Activated CD4-positive, alpha-beta memory T cell treated with anti-CD3 and anti-CD28 coated beads, Interleukin-2, amount 10 ng/mL, durations not matched to agents 7 days and 5 days (primary cell): ENCODE measurements around the gene ALG12. TPM values are rescaled to one million over a fixed set of nuclear protein-coding genes. Genes with fewer than 3 reads are reported as not detected.
"Not testable (repeated sequence)": the region's sequence is repeated elsewhere in the genome, so short reads cannot be mapped to it uniquely, and the experiment has no call there.

ENCODE experiments used
- CTCF ChIA-PET: fragments of 350-600 bp; sonication (Branson Sonifier 250); formaldehyde crosslinking; loops from one replicate; lab custom pipeline; 2021; ENCODE audit warnings: antibody characterized with exemption, inconsistent platforms; lab: Charles Lee
- POLR2A ChIA-PET: fragments of 350-600 bp; sonication (Branson Sonifier 250); formaldehyde crosslinking; loops from one replicate; lab custom pipeline; 2021; ENCODE audit warnings: antibody characterized with exemption; lab: Charles Lee
- DNase-seq: peaks from one replicate; pipeline ENCODE4 v3.0.0-alpha.2; 2020
- H3K27ac Mint-ChIP-seq: one replicate; pipeline ENCODE4 v1.8.0; 2021; ENCODE audit warnings: mild to moderate bottlenecking, mixed read lengths
- H3K27me3 Mint-ChIP-seq: one replicate; pipeline ENCODE4 v1.8.0; 2021; ENCODE audit warnings: mixed read lengths
- H3K36me3 Mint-ChIP-seq: one replicate; pipeline ENCODE4 v1.8.0; 2021; ENCODE audit warnings: low read depth, mixed read lengths
- H3K4me1 Mint-ChIP-seq: one replicate; pipeline ENCODE4 v1.8.0; 2021; ENCODE audit warnings: mixed read lengths
- H3K4me3 Mint-ChIP-seq: one replicate; pipeline ENCODE4 v1.8.0; 2021; ENCODE audit warnings: mild to moderate bottlenecking, mixed read lengths
- H3K9me3 Mint-ChIP-seq: one replicate; pipeline ENCODE4 v1.8.0; 2021; ENCODE audit warnings: mixed read lengths
- total RNA-seq, 2 experiments: library from RNA; stranded (reverse); gene quantifications; one replicate each; pipeline ENCODE4 v1.2.3, GENCODE V29; 2021

ALG12 gene
- total RNA-seq, 2 experiments from 2014 or later, result 14.7 to 20.6 TPM

DNA sequence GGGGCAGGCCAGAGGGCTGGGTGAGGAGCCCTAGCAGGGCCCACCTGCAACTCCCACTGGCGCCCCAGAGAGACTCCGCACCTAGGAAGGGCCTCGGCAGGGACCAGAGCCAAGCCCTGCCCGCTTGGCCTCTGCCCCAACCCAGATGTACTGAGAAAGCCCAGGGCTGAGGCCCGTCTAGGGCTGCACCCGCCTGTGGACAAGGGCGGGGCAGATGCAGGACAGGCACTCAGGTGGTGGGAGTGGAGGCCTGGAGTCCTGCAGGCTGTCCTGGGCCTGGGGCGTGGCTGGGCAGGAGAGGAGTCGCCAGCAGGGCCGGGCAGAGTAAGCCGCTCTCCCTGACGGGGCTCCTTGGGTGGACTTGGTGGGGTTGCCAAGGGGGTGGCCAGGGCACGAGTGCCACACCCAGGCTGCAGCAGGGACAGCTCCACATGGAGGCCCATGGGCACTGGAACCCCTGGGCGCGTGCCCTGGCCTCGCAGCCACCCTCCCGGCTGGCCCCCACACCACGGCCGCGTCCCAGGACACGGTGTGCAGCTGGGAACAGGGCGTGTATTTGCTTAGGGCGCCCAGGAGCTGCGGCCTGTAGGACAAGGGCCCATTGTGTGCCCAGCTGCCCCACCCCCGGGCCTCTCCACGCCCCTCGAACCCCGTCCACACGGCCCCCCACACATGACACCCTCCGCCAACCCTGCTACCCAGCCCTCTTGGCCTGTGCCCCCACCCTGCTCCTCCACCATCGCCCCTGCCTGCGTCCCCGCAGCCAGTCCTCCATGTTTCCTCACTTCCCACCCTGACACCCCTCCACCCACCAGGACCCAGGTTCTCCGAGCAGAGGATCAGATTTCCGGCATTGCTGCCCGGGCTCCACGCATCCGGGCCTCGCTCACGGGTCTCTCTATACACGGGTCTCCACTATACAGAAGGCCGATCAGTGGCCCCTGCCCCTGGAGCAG, 31.0 kb upstream of the ALG12 start:
- Mint-ChIP-seq H3K36me3 (no peaks in the 10 kb centered on the region), H3K9me3 (peaks cover 3% of the 10 kb centered on the region), H3K4me3 (no peak overlapping the region), H3K4me1 (peaks cover 15% of the 10 kb centered on the region), H3K27ac (no peak overlapping the region), H3K27me3 (no peaks in the 10 kb centered on the region)
- POLR2A ChIA-PET, result interaction anchor here (1.7 kb wide), 1 partner anchor 11 kb away, joined by 4 read pairs; the partner anchor contains the start of gene PIM3
- CTCF ChIA-PET, result no interaction called here
- DNase-seq, result no peak

DNA sequence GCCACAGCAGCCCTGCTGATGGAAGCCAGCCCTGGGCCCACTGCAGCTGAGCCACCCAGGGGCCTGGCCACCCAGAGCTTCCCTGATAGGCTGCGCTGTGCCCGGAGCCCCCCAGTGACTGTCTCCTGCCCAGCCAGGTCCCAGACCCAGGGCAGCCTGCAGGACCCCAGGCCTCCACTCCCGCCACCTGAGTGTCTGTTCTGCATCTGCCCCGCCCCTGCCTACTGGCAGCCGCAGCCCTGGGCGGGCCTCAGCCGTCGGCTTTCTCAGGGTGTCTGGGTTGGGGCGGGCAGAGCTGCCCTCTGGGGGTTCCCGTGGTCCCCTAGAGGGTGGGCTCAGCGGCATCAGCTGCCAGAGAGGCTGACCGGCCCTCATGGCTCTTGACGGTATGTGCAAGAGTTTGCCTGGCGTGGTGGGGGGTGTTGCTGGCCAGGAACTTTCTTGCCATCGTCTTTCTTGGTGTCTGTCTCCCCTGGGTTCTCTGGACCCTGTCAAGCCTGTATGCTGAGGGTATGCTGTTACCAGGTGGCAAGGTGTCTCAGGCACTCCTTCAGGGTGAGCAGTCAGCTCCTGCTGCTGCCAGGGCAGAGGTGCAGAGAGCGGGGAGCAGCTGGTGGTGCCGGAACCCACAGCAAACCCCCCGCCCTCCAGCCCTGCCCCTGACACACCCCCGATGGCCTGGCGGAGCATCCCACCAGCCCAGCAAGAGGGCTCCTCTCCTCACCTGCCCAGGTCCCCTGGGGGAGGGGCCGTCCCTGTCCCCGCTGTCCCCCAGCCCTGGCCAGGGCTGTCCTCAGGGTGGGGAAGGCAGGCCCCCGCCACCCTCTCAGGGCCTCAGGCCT, 30.1 kb upstream of the ALG12 start:
- Mint-ChIP-seq H3K4me1 (peaks cover 15% of the 10 kb centered on the region), H3K9me3 (peaks cover 3% of the 10 kb centered on the region), H3K27ac (no peak overlapping the region), H3K36me3 (no peaks in the 10 kb centered on the region), H3K4me3 (no peak overlapping the region), H3K27me3 (no peaks in the 10 kb centered on the region)
- POLR2A ChIA-PET, result no interaction called here
- CTCF ChIA-PET, result no interaction called here
- no peak for DNase-seq

DNA sequence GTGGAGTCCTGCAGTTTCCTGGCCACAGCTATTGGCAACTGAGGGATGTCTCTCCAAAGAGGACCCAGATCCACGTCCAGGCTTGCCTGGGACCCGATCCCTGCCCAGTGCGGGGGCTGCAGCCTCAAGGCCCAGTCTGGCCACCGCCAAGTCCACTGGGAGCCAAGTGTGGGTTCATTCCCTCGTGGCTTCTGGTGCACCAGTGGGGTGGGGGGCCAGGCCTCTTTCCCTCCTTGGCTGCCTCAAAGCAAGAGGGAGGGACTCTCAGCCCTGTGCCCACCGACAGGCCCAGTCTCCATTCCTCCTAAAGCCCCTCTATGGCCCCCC, 29.0 kb upstream of the ALG12 start:
- CTCF ChIA-PET, result no interaction called here
- peak overlapping the region; percentile 88 for H3K27ac Mint-ChIP-seq
- no peaks in the 10 kb centered on the region for H3K36me3 Mint-ChIP-seq

DNA sequence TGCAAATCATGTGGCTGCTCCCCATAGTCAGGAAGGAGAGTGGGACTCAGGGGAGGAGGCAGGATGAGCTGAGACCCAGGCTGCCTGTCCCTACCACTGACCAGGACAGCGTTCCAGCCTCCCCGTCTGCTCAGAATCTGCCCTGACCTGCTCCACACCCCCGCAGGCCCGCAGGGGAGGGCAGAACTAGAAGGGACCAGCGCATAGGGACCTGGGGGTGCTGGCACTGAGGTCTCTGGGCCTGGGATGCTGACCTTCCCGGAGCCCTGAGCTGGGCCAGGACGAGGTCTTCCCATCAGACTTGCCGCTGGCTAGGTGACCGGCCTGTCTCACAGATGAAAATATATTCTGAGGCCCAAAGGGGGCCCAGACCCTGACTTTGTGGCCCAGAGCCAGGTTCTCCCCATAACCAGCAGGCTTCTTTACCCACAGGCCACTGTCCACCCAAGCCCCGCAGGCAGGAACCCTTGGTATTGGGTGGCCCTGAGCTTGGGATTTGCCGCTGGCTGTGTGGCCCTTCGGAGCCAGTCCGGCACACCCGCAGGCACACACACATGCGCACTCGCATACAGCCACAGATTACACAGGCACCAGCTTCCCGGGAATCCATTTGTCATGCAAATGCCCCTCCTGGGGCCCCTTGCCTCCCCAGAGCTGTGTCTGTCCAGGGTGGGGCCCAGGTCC, 28.5 kb upstream of the ALG12 start:
- Mint-ChIP-seq H3K9me3 (peaks cover 3% of the 10 kb centered on the region), H3K36me3 (no peaks in the 10 kb centered on the region), H3K4me3 (no peak overlapping the region), H3K27ac (peak overlapping the region; percentile 88), H3K4me1 (peaks cover 15% of the 10 kb centered on the region), H3K27me3 (no peaks in the 10 kb centered on the region)
- no peak for DNase-seq
- CTCF ChIA-PET, result interaction anchor here (0.8 kb wide), 1 partner anchor 84 kb away, joined by 3 read pairs; no protein-coding TSS in a partner anchor
- POLR2A ChIA-PET, result interaction anchor here (1.1 to 1.9 kb wide), 4 partner anchors 10 to 14 kb away, joined by 5 to 15 read pairs (median 6); partner anchors contain the start of gene PIM3

More for the DNA sequence above, 29.0 kb upstream of the ALG12 start:
- POLR2A ChIA-PET, result interaction anchor here (1.1 to 1.9 kb wide), 4 partner anchors 11 to 14 kb away, joined by 5 to 15 read pairs (median 6); partner anchors contain the start of gene PIM3
- DNase-seq, result no peak
- peaks cover 15% of the 10 kb centered on the region for H3K4me1 Mint-ChIP-seq
- H3K4me3 Mint-ChIP-seq, result no peak overlapping the region
- no peaks in the 10 kb centered on the region for H3K27me3 Mint-ChIP-seq
- peaks cover 3% of the 10 kb centered on the region for H3K9me3 Mint-ChIP-seq

DNA sequence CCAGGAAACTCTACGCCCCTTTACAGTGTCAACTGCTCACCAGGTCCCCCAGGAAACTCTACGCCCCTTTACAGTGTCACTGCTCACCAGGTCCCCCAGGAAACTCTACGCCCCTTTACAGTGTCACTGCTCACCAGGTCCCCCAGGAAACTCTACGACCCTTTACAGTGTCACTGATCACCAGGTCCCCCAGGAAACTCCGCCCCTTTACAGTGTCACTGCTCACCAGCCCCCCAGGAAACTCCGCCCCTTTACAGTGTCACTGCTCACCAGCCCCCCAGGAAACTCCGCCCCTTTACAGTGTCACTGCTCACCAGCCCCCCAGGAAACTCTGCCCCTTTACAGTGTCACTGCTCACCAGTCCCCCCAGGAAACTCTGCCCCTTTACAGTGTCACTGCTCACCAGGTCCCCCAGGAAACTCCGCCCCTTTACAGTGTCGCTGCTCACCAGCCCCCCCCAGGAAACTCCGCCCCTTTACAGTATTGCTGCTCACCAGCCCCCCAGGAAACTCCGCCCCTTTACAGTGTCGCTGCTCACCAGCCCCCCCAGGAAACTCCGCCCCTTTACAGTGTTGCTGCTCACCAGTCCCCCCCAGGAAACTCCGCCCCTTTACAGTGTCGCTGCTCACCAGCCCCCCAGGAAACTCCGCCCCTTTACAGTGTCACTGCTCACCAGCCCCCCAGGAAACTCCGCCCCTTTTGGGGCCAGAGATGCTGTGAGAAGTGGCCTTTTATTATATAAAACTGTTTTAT, 27.0 kb upstream of the ALG12 start:
- POLR2A ChIA-PET, result interaction anchor here (1.5 to 1.9 kb wide), 3 partner anchors 9 to 14 kb away, joined by 6 to 15 read pairs (median 6); no protein-coding TSS in a partner anchor
- CTCF ChIA-PET, result not testable (repeated sequence)

DNA sequence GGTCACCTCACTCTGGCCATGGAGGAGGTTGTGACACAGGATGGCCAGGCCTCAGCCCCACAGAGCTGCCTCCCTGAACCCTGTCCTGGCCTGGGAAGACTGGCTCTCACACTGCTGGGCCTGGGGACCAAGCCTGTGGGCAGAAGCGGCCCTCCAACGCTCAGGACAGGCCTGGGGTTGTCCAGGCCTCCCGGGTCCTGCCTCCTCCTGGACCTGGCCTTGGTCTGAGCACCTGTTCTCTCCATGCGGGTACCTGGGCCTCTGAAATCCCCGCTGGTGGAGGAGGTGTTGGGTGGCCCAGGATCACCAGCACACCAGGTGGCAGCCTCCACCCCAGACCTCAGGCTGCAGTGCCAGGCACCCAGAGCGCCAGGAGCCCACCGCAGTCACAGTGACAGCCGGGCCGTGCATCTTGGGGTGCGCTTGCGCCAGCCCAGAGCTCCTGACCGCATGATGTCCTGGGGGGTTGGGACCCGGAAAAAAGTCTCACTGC, 26.2 kb upstream of the ALG12 start:
- Mint-ChIP-seq H3K4me1 (peaks cover 25% of the 10 kb centered on the region), H3K36me3 (no peaks in the 10 kb centered on the region), H3K27ac (peak overlapping the region; percentile 52), H3K4me3 (no peak overlapping the region), H3K27me3 (no peaks in the 10 kb centered on the region), H3K9me3 (peaks cover 3% of the 10 kb centered on the region)
- ChIA-PET CTCF (no interaction called here), POLR2A (interaction anchor here (1.5 kb wide), 1 partner anchor 15 kb away, joined by 6 read pairs; no protein-coding TSS in a partner anchor)
- no peak for DNase-seq

More for the DNA sequence above, 27.0 kb upstream of the ALG12 start:
- Mint-ChIP-seq H3K4me3 (peak overlapping the region; percentile 39), H3K27ac (peak overlapping the region; percentile 88), H3K4me1 (peaks cover 20% of the 10 kb centered on the region)
- H3K27me3 Mint-ChIP-seq, H3K9me3 Mint-ChIP-seq, H3K36me3 Mint-ChIP-seq: not testable (repeated sequence)
- DNase-seq, result peak; percentile 68

DNA sequence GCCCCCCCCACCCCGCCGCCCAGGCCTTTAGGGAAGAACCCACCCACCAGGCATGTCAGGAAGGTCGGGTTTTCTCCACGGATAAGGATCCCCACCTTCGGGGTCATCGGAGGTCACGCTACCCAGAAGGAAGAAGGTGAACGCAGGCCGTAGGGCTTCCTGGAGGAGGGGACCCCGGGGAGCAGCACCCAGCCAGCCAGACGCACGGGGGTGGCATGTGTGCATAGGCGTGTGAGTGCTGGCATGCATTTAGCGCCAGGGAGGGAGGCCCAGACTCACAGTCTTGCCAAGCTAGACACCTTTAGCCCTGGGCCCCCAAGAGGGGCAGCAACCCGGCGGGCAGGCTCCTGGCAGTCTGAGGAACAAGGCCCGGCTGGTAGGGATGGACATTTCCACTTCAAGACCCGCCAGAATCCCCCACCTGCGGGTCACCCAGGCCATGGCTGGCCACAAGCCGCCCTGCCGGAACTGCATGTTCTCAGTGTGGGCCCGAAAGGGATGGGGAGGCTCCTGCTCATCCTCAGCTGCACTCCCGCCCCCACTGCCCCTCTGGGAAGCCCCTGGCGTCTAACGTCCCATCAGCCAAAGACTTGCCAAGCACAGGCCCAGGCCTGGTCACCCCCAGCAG, 25.6 kb upstream of the ALG12 start:
- ChIA-PET POLR2A (interaction anchor here (1.2 to 1.5 kb wide), 2 partner anchors 16 to 17 kb away, joined by 3 to 6 read pairs; no protein-coding TSS in a partner anchor), CTCF (no interaction called here)
- Mint-ChIP-seq H3K27ac (peak overlapping the region; percentile 52), H3K4me1 (peaks cover 28% of the 10 kb centered on the region), H3K27me3 (no peaks in the 10 kb centered on the region), H3K9me3 (peaks cover 3% of the 10 kb centered on the region), H3K36me3 (no peaks in the 10 kb centered on the region), H3K4me3 (no peak overlapping the region)
- DNase-seq, result no peak

DNA sequence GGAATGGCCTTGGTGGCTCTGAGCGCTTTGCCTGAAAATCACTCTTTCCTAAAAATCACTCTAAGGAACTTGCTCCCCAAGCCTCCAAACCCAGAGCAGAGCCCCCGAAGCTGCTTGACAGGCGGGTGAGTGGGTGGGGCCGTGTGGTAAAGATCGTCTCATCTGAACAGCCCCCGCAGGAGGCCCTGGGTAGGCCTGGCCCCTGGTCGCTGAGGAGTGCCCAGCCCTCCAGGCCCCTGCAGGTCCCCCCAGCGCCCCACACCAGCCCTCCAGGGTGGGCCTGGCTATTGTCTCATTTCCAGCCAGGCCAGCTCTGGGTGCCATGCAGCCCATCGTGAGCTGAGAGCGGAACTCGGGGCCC, 25.1 kb upstream of the ALG12 start:
- ChIA-PET POLR2A (interaction anchor here (1.2 kb wide), 1 partner anchor 18 kb away, joined by 3 read pairs; no protein-coding TSS in a partner anchor), CTCF (no interaction called here)
- Mint-ChIP-seq H3K27ac (peak overlapping the region; percentile 52), H3K36me3 (no peaks in the 10 kb centered on the region), H3K9me3 (peaks cover 3% of the 10 kb centered on the region), H3K4me1 (peaks cover 28% of the 10 kb centered on the region), H3K4me3 (no peak overlapping the region), H3K27me3 (no peaks in the 10 kb centered on the region)
- no peak for DNase-seq

DNA sequence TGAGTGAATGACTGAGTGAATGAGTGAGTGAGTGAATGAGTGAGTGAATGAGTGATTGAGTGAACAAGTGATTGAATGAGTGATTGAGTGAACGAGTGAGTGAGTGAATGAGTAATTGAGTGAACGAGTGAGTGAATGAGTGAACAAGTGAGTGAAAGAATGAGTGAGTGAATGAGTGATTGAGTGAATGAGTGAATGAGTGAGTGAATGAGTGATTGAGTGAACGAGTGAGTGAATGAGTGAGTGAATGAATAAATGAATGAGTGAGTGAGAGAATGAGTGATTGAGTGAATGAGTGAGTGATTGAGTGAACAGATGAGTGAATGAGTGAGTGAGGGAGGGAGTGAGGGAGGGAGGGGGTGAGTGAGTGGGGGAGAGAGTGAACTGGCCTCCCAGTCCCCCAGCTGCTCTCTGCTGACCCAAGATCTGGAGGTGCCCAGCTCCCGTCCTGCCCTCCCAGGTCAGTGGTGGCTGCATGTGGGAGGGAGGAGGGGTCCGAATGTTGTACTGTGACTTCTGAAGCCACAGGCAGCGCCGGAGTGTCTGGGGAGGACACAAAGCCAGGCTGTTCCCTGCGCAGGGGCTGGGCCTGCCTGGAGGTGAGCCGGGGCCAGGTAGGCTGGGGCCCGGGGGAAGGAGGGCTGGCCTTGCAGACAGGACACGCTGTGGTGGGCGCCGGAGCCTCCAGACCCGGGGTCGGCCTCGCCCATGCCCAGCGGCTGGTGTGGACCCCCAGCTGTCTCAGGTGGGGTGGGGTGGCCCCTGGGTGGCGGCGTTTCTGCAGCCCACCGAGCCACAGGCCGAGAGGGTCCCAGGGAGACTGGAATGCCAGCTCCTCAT, 24.5 kb upstream of the ALG12 start:
- CTCF ChIA-PET, result no interaction called here
- no peak overlapping the region for H3K4me3 Mint-ChIP-seq
- H3K4me1 Mint-ChIP-seq, result peaks cover 28% of the 10 kb centered on the region

DNA sequence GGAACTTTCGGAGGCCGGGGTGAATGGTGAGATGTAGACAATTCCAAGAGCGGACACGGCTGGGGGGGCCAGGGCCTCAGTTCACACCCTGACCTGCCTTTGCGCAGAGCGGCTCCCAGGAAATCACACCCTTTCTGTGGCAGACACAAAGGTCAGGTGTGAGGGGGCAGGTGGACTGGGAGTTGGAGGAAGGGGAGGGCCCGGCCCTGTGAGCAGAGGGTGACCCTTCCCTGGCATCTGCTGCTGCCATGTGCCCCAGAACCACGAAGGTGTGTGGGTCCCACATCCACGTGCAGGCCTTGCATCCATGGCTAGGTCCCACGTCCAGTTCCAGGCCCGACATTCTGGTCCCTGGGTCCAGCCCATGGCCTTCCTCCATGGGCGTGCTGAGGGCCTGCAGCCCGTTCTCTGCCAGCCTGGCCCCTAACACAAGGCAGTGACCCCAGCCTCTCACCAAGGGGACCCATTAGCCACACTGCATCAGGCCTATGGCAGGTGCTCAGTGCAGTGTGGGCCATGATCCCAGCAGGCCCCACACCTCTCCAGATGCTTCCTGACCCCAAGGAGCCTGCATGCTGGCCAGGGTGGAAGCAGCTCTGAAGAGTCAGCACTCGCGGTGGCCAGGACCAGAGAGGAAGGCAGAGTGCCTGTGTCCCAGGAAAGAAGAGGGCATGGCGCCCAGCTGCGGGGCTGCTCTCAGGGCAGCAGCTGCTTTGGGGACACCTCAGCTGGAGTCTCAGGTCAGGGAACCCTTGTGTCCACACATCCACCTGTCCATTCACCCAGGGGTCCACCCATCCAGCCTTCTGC, 23.5 kb upstream of the ALG12 start:
- DNase-seq, result no peak
- Mint-ChIP-seq H3K9me3 (peaks cover 3% of the 10 kb centered on the region), H3K27ac (no peak overlapping the region), H3K36me3 (no peaks in the 10 kb centered on the region), H3K4me3 (no peak overlapping the region), H3K27me3 (no peaks in the 10 kb centered on the region), H3K4me1 (peaks cover 31% of the 10 kb centered on the region)
- CTCF ChIA-PET, result no interaction called here
- POLR2A ChIA-PET, result no interaction called here

More for the DNA sequence above, 24.5 kb upstream of the ALG12 start:
- H3K36me3 Mint-ChIP-seq, result no peaks in the 10 kb centered on the region
- POLR2A ChIA-PET, result interaction anchor here (1.2 kb wide), 1 partner anchor 18 kb away, joined by 3 read pairs; no protein-coding TSS in a partner anchor
- no peaks in the 10 kb centered on the region for H3K27me3 Mint-ChIP-seq
- peaks cover 3% of the 10 kb centered on the region for H3K9me3 Mint-ChIP-seq
- no peak overlapping the region for H3K27ac Mint-ChIP-seq
- no peak for DNase-seq
